ENCODE results near the gene TWIST2.

Gene TWIST2

DNA sequence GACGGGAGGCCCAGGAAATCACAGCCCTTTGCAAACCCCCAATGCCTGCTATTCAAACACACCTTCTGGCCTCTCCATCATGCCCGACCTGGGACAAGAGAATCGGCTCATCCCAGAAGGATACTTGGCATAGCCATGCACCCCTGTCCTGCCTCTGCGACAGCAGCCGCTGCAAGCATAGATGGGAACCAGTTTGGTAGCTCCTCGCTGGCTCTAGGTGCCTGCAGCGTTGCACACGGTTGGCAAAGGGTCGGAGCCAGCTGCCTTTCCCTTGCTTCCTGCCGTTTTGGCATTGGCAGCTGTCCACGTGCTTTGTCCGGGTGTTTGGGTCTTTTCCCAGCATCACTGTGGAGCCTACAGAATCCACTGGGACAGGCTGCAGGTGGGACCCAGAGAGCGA, 76.9 kb downstream of the TWIST2 start:
- no peak for DNase-seq

DNA sequence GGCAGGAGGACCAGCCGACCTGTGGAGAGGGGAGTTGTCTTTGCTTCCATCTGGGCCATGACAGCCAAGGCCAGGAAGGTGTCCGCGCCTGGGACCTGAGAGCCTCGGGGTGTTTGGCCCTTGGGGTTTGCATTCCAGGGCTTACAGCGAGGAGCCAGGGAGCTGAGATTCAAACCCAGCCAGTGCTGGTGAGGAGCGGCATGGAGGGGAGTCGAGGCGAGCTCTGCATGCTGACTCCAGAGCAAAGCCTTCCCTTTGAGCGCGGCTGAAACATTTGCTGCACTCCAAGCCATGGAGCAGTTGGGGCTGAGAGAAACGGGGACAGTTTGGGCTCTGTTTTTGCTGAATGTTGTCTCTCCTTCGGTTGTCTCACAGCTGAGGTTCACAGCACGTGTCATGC, 77.4 kb downstream of the TWIST2 start:
- DNase-seq = no peak

DNA sequence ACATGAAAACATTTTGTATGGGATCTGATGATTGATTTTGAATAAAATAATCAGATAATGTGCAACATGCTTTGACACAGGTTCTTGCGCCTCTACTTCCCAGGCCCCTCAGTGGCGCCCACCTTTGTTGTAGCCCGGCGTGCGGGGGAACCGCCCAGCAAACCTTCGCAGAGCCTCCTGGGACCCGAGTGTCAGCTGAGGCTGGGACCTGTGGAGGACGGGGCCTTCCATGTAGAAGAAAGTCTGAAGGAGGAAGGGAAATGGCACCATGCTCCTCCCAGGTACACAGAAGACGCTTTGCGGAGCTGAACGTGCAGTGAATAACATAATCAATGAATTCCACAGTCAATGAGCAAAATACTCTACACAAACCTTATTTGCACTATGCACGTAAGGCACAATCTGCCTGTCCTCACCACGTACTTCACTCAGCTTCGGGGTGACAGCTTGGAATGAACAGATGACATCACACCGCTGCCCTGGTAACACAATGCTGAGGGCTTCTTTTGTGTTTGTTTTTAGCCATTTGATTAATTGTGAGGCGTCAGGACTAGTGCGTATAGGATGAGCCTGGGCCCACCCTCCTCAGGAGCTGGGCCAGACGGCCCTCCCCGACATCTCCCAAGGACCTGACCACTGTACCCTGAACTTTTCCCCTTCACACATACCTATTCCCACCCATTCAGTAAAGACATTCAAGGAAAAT, 78.1 kb downstream of the TWIST2 start:
- no peak for DNase-seq

DNA sequence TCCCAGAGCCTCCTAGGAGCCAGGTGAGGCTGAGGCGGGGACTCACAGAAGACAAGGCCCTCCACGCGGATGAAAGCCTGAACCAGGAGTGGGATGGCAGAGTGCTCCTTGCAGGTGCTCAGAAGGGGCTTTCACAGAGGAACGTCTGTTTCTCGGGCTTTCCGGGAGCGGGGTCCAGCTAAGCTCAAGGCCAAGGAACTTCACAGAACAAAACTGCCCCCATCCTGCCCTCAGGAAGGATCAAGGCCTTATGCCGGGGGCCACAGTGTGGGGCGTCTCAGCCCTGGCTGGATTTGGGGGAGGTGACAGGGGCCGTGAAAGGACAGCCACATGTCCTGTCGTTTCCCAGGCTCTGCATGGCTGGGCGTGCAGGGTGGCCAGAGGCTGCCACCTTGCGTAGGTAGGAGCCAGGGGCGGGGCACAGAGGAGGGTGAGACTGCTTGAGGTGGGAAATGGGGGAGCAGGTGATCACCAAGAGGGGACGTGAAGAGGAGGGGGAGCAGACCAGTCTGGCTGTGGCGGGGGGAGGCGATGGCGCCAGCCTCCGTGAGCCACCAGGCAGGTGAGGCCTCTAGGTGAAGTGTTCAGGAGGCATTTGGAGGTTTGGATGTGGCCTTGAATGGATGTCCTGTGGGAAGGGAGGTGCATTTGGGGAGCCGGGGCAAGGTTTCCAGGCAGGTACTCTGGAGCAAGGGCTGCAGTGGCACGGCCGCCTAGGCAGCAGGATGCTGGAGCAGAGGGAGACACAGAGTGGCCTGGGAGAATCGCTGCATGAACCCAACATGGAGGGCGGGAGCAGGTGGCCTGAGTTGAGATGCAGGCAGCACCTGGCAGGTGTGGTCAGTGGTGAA, 79.1 kb downstream of the TWIST2 start:
- no peak for DNase-seq

DNA sequence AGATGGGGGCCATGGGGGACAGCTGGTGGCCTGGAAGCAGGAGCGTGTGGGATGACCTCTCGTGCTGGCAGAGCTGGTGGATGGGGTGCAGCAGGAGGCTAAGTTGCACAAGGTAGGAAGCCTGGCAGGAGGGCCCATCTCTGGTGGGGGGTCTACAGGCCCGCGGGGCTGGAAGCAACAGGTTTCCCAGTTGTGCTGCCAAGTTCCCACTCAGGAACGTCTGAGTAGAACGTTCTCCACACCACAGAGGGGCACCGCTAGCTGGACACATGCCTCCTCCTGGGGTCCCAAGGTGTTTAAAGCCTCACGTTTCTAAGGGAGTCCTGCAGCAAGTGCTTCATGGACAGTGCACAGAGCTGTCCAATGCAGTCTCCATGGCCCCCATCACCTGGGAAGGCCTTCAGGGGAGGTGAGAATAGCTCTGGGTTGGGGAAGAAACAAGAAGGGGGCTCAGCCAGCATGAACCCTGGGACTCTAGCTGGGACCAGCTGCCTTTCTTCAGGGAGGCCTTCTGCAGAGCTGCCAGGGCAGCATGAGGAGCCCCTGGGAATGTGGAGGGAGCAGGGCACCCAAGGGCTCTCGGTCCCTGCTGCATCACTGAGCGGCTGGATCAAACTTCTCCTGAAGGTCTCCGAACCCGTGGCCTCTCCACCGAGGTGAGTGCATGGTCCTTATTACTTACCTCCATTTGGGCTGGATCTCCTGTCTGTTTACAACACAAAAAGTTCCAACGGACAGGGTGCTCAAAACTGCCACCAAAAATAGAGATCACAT, 80.0 kb downstream of the TWIST2 start:
- DNase-seq = no peak

DNA sequence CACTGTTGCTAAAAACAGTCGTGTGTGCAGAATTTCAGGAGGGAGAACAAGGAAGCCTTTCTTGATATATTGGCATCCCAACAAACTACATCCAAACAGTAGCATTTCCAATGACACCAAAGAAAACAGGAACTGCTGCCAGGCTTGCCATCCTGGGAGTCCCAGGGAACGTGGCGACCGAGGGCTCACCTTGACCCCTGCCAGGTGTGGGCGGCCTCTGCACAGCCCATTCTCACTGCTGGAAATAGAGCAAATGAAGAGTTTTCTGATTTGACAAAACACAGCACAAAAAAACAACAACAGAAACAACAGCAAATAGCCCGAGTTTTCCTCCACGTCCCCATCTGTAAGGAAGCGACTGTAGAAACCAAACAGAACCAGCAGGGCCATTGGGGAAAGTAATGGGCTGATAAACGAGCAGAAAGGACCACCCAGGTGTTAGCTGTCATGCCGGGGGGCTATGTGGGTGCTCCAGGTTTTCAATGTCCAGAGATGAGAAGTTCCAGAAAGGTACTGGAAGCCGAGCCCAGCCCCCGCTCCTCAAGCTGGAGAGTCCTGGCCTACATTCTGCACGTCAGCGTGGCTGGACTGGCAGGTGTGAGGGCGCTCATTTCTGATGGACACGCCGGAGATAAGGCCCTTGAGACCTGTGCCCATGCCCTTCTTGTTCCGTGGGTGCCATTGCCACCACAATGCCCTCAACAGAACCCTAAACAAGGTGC, 80.8 kb downstream of the TWIST2 start:
- no peak for DNase-seq

DNA sequence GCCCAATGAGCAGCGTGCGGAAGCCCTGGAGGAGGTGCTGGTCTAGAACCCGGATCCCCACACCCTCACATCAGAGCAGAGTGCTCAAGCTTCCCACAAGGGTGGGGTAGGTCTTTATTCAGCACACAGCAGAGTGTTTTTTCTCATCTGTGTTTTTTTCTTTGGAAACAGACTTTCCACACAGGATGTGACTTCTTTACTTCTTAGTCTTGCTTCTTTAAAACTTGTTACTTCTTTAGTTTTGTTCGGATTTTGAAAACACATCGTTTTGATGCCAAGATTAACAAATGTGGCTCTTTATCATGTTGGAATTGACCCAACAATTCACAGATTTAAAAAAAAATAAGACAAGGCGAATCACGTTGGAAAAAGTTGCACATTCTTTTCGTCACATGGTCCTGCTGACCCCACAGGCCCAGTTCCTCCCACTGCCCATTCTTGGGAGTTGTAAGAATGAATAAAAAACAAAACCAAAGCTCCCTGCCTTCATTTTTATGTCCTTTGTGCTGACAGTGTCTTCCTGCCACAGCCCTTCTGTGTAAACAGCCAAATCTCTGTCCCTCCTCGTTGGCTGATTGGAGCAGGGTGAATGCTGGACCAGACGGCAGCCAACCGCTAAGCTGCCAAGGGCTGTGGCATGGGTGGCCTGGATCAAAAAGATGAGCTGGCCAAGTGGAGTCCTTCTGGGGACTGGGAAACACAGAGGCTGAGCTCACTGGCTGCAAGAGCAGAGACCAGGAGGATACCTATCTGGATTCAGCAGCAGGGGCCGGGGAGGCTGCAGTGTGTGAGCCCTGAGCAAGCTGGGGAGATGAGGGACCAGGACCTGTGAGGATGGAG, 81.6 kb downstream of the TWIST2 start:
- DNase-seq = no peak

DNA sequence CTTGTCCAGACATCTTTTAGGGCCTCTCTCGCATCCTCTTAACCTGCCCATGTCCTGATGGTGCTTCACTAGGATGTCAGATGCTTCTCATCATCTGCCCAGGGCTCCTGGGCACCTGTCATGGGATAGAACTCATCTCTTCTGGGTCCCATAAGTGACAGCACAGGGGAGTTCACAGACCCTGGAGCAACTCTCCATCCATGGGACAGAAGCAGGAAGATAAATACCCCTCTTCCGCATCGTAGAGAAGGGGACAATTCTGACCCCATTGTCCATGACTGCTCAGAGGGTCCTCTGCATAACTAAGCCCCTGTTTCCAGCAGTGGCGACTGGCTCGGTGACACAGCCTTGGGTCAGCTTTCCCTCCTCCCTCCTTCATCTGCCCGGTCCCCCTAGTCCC, 82.3 kb downstream of the TWIST2 start:
- no peak for DNase-seq

DNA sequence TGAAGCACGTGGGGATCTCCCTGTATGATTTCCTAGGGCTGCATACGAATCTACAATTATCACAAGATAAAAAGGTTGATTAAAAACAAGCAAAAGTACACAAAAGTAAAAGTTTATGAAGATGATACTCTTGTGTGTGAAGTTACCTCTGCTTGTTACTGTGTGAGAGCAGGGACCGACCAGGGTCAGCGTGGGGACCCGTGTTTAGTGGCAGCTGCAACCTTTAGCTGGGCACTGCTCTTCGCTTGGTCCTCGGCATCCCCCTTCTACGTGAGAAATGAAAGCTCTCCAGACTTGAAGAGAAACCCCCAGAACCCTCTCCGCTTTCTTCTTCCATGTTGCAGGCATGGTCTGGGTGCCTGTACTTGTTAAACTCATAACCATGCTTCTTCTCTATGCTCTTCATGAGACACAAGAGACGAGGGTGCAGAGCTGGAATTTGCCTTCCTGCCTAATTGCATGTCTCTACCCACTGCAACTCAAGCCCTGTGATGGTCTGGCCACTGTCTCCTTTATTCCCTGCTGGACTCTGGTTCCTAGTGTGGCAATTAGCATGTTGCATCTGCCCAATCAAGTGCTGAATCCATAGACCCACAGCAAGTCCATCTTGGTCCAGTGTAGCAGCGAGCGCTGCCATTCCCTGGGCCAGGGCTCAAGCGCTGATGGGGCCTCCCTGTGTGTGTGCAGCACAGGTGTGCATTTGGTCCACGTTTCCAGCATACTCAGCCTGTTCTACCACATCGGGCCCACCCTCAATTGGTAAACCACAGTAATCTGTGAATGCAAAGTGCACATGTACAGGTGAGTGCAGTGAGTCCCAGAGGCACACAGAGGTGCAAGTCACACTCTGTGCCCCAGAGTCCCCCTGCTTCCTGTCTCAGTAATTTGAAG, 88.5 kb downstream of the TWIST2 start:
- DNase-seq = no peak

DNA sequence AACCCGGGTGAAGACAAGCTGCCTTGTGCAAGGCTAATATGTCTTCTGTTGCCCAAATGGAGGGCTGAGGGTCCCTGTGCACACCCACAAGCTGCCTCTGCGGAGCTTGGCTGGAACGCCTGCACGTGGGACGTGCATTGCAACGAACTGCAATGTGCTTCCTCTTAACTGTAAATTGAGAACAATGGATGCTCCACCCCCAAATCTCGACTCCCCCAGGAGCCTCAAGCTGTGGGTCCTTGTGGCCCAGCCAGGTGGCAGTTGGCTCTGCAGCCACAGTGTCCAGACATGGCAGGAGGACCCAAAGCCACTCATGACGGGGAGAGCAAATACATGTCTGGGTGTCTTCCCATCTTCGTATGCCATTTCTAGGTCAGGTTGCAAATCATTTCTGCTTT, 90.1 kb downstream of the TWIST2 start:
- DNase-seq = no peak

DNA sequence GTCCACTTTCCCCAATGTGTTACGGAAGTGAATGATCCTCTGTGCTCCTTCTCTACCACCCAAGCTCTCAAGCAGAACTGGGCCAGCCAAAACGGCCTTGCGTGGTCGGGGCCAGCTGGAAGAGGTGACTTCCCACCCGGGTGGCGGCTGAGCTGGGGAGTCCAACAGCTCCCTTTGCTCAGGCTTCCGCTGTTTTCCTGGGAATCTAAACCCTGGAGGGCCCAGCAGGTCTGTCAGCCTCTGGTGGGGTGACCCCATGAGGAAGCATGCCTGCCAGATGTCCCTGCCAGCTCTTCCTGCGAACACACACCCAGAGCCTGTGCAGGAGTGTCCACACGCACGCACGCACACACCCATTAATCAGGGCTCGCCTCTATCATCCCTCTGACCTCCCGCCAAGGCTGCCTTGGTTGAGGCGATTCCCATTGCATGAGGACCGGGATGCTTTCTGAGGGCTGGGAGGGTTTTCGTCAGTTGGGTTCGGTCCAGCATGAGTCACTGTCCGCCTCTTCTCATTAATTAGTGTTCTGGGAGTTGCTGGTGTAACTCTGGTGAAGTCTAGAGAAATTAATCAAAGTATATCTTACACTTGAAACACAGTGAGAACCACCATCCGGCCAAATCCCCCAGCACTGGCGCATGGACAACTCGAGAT, 90.6 kb downstream of the TWIST2 start:
- DNase-seq = no peak

DNA sequence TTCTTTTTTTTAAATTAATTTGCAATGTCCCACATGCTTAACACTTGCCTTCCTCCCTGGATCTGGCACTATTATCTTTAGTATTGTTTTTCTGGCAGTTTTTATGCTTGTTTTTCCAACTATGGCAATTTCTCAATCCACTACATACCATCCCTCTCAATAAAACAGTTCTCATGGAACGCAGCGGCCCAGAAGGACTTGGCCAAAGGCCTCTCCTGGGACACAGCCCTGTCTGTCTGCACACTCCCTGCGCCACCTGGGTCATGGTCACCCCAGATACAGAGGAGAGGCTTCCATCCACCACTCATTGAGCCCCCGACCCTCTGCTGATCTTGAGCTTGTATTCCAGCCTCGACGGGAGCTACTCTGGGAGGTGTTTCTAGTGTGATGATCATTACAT, 91.2 kb downstream of the TWIST2 start:
- DNase-seq = no peak

DNA sequence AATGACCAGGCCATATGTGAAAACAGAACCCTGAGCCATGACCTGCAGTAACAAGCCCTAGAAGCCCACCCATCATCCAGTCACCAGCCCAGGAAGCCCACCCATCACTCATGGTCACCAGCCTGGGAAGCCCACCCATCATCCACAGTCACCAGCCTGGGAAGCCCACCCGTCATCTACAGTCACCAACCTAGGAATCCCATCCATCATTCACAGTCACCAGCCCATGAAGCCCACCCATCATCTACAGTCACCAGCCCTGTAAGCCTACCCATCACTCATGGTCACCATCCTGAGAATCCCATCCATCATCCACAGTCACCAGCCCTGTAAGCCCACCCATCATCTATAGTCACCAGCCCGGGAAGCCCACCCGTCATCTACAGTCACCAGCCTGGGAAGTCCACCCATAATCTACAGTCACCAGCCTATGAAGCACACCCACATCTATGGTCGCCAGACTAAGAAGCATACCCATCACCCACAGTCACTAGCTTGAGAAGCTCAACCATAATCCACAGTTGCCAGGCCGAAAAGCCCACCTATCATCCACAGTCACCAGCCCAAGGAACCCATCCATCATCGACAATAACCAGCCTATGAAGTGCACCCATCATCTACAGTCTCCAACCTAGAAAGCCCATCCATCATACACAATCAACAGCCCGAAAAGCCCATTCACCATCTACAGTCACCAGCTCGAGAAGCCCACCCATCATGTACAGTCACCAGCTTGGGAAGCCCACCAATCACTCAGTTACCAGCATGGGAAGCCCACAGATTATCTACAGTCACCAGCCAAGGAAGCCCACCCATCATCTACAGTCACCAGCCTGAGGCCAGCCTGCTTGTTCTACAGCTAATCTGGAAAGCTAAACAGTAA, 91.9 kb downstream of the TWIST2 start:
- DNase-seq = no peak

DNA sequence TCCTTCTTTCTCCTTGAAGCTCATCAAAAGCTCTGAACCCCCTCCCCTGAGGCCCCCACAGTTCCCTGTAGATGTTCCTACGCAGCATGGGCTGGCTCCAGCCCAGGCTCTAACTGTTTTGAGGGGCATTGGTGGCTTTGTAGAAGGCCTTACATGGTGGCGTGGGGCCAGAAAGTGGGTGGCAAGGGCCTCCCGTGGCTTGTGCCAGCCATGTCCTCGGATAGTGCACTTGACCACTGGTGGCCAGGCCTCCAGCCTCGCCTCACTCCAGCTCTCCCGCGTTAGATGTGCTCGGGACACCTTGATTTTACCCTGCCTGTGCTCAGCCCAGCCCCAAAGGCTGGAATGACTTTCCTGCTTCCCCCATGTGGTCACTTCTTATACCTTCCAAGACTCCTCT, 92.9 kb downstream of the TWIST2 start:
- DNase-seq = no peak

DNA sequence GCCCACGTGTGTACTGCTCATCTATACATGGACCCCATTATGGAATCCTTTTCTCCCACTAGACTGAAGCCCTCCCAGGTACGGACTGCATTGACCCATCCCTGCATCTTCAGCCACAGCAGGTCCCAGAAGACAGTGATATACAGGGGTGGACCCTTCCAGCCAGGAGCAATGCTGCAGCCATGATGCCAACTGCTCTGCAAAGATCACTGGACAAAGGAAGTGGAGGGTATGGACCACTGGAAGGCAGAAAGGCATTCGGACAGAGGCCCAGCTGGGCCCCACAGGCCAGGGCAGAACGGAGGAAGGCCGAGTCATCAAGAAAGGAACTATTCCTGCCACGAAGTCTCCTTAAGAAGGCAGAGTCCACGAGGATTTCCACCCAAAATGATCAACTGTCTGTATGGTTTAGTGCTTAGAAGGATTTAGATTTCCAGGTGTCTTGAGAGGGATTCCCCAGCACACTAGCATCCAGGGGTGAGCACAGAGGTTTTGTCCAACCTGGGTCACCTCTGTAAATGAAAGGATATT, 93.4 kb downstream of the TWIST2 start:
- DNase-seq = no peak

DNA sequence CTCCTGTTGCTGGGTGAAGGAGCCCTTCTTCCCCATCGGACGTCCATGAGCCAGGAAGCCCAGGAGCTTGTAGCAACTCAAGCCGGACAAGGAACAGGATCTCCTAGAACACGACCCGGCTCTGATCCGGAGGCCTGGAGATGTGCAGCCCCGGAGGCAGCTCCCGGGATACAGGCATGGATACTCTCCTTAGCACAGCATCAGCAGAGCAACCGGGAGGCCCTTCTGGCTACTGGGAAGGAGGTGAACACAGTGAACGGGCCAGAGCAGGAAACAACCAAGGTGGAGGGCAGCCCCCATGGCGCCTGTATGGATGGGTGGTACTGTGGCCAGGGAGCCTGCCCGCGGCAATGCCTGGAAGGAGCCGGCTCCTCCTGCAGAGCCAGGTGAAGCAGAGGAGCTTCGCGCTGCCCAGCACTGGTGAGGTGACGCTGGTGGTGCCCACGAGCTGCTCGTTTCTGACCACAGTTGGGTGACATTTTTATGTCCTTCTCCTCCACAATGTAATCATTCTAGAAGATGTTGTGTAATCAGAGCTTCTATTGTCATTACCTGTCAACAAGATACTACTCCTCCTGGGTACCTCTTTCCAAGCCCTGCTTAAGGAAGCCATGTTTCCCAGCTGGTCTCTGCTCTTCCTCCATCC, 94.3 kb downstream of the TWIST2 start:
- no peak for DNase-seq

DNA sequence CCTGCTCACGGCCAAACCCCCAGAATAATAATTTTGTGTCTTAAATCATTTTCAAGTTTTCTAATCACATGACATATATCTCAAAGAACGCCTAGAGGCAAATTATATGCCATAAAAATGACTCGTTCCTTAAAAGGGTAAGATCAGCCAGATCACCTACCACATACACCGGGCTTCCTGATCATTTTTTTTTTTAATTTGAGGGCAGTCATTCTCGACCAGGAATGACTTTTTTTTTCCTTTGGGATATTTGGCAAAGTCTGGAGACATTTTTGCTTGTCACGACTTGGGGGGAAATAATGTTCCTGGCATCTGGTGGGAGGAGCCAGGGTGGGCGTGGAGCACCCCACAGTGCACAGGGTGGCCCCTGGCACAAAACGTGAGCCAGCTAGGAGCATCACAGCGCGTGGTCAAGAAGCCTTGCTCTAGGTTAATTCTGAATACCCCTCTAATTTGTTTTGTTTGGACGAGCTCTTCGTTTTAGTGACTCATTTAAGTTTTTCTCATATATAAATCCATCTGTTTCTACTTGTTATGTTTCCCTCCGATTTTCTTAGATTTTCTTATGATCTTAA, 94.9 kb downstream of the TWIST2 start:
- DNase-seq = no peak

Data from stimulated activated naive CD4-positive, alpha-beta T cell (primary cell).